HG03064 (cell line): ENCODE measurements around the gene SERPINB12.

Experiments
- ATAC-seq: cut with Tn5 transposase; IDR thresholded peaks from one replicate; pipeline ENCODE4 v1.9.1; 2021; ENCODE audit warnings: low read depth; ENCODE audit not compliant: unreplicated experiment

The SERPINB12 gene, protein sequence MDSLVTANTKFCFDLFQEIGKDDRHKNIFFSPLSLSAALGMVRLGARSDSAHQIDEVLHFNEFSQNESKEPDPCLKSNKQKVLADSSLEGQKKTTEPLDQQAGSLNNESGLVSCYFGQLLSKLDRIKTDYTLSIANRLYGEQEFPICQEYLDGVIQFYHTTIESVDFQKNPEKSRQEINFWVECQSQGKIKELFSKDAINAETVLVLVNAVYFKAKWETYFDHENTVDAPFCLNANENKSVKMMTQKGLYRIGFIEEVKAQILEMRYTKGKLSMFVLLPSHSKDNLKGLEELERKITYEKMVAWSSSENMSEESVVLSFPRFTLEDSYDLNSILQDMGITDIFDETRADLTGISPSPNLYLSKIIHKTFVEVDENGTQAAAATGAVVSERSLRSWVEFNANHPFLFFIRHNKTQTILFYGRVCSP

DNA sequence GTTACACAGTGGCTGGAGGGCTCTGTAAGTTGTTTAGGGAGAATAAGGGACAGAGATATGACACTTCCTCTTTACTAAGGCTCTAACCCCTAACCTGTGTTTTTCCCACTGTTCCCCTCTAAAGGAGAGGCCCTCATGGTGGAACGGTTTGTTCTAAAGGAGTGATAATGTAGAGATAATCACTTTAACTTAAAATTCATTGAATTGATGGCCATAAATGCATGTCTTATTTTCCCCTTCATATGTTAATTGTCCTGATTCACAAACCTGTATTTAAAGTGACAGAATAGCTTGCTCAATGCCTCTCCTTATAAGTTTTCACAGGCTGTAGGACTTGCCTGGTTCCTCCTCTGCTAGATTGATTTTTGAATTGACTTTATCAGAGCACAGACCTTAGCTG, at the start of gene SERPINB12:
TSS of gene SERPINB12 (plus strand) at position 301 of the 400 bp plus-strand sequence. CDS start 13,791 bp downstream, outside the sequence.
- no peak for ATAC-seq

DNA sequence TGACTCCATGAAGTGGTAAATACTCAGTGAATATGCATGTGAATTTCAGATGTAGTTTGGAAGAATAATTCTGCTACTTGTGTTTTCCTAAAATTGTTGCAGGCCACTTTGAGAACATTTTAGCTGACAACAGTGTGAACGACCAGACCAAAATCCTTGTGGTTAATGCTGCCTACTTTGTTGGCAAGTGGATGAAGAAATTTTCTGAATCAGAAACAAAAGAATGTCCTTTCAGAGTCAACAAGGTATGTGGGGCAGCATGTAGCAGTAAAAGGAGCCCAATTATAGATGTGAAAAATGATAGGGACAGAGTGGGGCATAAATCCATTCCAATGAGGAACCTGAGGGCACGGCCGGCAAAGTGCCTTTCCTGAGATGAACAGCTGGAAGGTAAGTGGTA, 49.3 kb upstream of the SERPINB12 start:
- no peak for ATAC-seq

DNA sequence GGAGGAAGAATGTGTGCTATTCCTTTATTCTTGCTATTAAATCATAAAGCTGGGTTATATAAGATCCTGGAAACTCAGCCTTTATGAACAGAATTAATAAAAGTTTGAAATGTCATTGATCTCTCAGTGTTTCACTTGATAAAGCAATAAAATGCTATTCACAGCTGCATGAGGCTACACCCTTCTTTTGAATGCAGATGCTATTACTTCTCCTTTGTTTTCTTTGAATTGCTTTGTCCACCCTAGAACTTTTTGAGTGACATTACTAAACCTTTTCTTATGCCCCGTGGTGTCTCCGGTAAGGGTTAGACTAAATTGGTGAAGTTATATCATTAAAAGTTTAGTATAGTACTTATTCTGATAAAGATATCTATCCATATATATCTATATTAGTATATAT, 46.5 kb upstream of the SERPINB12 start:
- no peak for ATAC-seq

DNA sequence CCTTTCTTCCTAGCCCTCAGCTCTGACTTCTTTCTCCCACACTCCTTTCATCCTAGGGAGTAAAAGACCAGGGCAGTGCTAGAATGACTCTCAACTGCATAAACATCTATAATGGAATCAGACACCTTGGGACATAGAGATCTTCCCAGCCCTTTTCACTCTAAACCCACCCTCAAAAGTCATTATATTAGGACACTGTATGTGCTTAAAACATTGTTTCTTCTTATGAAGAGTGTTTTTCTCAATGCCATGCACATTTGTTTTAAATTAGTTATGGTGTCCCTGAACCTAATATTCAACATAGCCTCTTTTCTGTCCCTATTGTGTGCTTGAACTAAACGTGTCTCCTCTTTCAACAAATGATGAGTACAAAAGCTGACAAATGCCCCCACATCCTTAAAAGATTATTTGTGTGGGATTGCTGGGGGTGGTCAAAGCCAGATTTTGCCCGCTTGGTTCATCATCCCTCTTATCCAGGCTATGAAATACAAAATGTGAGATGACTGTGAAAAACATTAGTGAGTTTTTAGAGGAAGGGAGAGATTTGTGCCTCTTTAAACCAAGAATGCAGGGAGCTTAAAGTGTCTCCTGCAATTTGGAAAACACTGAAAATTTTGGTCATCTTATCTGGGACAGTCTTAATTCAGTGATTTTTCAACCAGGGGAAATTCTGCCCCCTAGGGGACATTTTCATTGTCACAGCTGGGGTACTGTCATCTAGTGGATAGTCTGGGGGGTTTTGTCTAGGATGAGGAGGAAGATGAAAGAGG, 36.4 kb upstream of the SERPINB12 start:
- ATAC-seq, result no peak

DNA sequence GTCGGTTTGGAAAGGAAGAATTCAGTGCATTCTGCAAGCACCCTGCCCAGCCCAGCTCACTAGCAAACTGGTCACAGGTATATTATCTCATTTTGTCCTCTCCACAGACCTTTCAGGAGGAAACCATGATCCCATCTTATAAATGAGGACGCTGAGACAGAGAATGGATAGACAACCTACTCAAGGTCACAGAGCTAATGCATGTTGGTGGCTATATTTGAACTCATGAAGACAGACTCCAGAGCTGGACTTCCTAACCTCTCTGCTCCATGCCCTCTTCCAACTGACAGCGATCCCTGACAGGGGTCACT, 35.9 kb upstream of the SERPINB12 start:
- no peak for ATAC-seq

DNA sequence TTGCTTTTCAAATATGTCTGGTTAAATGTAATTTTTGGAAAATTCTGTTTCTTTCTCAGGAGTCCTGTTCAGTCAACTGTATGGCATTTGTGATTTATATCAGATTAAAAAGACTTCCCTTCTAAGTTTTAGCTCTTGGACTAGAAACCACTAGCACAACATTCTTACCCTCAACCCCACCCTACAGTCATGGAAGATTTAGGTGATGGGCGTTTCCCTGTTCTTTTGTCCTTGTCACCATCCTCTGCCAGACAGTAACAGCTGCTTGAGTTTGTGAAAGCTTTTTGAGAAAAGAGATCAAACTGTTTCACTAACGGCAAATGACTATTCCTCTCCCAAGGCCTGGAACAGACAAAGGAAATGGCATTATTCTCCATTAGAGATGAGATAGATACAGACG, 33.6 kb upstream of the SERPINB12 start:
- ATAC-seq, result no peak

DNA sequence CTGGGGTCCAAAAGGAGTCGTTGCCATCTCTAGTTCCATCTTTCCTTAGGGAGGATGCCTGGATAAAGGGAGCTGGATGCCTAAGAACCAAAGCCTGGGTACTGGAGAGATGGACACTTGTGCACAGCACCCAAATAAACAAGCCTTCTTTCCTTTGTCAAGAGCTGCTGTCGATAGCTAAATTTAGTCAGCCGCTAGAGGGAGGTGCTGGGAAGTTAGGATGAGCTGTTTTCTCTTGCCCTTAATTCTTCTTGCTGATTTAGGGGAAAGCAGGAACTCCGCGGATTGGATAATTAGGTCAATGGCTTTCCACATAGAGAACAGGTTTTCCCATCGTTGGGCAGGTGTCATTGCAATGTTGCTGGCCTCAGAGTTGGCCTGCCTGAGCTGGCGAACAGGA, 30.9 kb upstream of the SERPINB12 start:
- ATAC-seq, result no peak

DNA sequence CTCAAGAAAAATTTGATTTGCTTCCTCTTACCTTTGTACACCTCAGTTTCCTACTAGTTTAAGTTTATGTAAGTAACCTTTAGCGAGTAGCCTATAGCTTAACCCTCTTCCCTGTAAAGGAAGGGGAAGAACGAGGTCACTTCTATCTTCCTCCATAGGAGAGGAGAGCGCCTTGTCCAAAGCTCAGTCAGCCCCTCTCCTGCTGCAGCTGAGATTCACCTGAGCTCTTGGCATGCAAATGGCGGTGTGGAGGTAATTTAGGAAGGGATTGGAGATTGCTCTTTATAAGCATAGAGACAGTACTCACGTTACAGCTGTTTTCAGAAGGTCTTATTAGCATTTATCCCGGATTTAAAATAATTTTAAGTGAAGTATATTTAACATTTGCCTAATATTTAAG, 27.8 kb upstream of the SERPINB12 start:
- no peak for ATAC-seq

DNA sequence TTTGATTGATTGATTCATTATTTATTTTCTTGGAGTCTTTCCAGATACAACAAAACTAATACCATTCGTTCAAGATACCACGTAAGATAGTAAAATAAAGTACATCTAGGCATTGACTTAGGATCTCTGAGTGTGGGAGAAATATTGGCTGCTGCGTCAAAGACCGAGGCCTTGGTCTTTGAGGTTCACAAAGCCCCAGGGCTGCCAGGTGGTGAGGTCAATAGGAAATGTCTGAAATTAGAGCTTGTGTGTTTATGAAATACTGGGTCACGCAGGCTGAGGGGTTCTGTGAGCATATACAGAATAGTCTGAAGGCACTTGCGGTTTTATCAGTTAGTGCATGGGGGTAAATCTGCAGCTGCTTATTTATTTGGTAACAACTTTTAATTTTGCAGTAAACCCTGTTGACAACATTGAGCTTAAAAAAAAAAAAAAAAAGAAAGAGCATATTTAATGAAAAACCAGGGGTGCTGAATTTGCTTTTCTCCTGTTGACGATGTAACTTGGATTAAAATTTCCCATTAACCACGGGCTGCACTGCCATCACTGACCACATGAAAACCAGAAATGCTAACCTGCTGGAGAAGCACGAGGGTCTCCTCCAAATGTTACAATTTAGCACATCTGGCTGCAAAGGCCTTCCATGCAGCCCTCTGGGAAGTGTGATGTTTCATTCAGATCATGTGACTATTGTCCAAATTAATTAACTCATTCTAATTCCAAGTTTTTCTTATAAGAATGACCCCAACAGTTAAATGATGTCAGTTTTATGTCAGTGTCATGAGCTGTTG, 27.1 kb upstream of the SERPINB12 start:
- no peak for ATAC-seq

DNA sequence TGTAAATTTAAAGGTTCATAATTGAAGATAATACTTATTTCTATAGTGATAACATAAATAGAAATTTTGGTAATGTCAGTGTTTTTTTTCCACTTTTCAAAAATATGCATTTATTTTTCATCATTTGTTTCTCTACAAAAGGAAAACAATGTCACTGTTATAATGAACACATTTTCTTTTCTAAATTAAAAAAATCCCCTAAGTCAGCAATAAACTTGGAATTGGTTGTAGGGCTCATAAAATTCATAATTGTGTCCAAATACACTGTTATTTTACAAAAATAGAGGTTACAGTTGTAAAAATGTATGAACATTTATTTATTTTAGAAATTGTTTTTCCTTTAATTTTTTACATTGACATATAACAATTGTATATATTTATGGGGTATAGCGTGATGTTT, 26.4 kb upstream of the SERPINB12 start:
- no peak for ATAC-seq

DNA sequence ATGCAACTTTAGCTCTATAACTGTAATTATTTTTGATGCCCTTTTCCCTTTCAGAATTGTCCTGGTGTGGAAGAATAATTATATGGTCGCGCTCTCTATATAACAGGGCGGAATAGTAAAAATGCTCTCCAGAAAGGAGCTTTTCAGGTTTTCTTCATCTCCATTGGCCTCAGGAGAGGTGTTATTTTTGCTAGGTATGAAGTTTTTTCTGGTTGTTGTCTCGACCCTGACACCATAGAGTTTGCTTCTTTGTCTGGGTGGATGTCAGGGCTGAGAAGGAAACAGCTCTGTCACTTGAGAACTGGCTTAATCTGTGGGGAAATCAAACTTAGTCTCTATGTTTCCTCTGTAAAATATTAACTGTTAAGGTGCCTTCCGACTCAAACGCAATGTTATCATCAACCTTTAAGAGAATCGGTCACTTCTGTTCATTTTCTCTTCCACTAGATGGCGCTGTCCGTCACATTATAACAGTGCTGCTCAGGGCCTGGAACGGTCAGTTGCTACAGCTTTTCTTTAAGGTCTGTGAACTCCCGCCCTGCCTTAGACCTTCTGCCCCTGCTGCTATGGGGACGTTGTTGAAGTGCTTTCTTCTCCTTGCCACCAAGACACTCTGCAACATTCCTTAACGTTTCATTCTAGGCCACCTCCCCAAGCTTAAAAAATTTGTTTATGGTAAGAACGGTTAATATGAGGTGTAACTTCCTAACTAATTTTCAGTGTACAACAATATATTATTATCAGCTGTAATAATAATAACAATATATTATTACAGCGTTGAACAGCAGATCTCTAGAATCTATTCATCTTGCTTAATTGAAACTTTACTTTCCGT, 23.8 kb upstream of the SERPINB12 start:
- ATAC-seq, result peak; percentile 98

DNA sequence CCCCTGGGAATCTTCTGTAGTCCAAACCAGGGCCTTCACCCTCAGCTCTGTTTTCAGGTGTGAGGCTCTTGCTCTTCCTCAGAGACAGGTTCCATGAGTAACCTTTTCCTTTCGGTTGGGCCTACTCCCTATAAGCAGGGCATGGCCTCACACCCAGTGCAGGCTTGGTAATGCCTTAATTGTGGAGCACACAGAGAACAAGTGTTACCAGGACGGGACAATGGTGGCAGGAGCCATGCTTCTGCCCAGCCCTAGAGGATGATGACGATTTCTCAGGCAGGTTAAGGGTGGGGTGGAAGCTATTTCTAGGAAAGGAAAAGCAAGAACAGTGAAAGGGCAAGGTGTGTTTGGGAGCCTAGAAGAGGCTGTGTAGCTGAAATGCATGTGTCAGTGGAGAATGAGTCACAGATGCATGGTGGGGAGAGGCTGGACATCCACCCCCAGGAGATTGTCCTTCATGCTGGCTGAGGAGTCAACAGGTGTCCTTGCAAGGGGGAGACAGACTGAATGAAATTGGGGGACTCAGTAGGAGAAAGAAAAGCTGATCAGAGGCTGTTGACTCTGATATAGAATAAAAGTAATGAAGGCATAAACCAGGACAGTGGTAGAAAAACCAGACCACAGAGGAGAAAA, 22.0 kb upstream of the SERPINB12 start:
- ATAC-seq, result no peak

DNA sequence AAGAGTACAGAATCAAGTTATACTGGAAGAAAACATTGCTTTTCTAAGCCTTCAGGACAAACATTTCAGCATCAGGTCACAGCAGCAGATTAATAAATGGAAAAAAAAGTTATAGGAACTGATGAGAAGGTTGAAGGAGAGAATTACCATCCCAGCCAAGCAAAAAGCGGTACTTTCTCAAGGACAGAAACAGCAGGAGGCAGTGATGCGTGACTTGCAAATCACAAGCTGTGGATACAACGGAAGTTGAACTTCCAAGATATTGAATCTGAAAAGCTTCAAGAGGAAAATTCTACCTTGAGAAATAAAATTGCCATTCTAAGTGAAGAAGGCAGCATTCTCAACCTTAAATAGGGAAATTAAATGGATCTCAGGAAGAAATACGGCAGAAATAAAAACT, 18.5 kb upstream of the SERPINB12 start:
- ATAC-seq, result no peak

DNA sequence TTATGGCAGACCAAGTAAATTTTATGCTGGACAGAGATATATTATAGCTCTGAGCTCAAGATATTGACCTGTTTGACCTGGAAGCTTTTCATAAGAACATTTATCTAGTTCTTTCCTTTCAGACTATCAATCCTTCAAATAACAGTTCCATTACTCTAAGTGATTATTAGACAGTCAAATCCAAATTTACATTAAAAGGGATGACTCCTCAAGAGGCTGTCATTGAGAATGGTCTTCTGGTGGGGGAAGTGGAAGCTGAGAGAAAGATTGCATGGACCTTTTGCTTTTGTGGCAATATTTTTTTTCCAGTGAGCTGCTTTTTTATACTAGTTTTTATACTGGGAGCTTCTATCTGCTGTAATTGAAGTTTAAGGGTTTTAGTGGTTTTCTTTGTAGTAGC, 14.9 kb upstream of the SERPINB12 start:
- ATAC-seq, result no peak

DNA sequence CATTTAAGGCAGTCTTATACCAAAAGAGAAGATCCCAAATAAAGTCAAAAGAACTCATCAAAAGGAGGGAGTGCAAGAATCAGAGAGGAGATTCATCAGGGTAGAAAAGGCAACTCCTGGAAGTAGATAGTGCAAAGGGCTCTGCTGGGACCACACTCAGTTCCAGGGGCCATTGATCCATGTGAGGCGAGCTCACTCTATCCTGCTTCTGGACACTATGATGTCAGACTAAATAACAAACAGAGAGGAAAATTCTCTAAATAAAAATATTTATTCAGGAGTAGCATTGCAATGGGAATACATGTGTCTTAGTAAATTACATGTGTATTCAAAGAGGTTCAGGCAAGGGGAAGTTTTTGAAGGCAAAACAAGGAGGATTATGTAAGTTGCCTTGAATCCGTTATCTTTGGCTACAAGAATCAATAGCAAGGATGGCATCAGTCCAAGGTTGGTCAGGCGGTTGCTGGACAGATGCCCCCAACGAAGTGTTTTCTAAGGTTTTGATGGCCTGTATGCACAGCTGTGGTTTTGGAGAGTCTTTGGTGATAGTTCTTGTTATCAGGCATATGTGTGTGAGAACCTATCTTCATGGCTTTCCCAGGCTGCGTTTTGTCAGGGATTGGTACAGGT, 13.2 kb upstream of the SERPINB12 start:
- ATAC-seq, result no peak

DNA sequence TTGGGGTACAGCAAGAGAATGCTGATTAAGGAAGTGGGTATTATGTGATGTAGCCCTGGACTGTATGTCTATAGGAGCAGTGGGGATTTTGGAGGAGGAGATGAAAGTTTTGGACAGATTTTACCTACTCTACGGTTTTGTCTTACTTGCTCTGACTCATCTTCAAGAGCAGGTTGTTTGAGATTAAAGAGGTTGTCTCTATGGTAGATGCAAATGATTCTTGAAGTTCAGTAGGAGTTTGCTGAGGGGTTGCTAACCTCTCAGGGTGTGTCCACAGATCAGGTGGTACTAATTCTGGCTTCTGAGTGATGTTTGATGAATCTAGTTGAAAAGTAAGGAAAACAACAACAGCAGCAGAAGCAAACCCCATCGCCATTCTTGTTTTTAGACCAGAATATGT, 9.7 kb upstream of the SERPINB12 start:
- ATAC-seq, result no peak

DNA sequence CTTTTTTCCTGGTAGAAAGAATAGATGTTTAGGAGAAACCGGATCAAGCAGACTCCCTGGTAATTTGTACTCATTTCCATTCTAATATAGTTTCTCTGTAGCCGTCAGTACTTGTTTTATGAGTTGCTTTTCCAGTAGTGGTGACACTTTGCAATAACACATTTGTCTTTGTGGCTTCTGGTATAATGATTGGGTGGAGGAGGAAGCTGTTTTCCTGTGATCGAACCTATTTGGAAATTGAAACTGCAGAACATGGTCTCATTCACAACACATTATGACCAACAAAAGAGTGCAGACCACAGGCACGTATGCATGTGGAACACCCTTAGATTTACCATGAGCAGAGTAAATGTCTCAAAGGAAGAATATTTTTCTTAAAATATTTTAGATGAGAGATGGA, 7.6 kb upstream of the SERPINB12 start:
- ATAC-seq, result no peak

DNA sequence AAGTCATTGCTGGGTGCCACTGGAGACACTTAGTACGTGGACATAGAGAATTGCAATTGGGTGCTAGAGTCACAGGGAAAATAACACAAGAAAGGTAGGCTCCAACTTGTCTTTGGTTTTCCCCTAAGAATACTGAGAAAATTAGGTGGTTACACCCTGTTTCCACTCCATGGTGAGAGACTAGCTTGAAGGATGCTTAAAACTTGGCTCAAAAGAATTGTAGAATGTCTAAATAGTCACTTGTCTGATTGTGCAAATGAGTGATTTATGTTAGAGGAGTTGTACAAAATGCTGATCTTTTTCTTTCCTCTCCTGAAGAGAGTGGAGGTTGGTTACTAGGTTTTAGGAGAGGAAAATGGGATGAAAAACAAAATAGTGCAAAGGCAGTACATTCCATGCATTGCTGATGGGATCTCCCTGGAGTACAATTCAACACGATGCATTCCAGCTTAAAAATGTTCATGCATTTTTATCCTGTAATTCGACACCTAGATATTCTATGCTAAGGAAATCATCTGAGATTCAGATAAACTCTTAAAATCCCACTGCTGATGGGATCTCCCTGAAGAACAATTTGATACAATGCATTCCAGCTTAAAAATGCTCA, 2.2 kb upstream of the SERPINB12 start:
- no peak for ATAC-seq

DNA sequence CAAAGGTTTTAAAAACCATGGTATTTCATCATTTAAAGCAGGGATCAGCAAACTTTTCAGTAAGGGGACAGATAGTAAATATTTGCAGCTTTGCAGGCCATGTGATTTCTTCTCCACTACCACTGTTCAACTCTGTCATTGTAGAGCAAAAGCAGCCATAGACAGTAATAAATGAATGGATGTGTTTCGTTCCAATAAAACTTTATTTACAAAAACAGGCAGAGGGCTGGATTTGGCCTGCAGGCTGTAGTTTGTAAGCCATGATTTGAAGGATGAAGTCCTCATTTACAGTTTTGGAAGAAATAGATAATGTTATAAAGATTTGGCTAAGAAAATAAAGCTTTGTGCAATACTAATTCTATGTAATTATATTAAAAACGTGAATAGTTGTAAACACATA, 1.8 kb downstream of the SERPINB12 start:
- no peak for ATAC-seq
